Measurements from ENCODE around the gene TRPC4AP. TPM values are rescaled to one million over a fixed set of nuclear protein-coding genes. Genes with fewer than 3 reads are reported as not detected.

The TRPC4AP gene
- total and polyA plus RNA-seq, 4 donors: 35.8 to 82.2 (median 67.6) TPM

GRCh38 chr20:34979366-34980153 lies 113.0 kb downstream of the TRPC4AP start:
- Histone ChIP-seq H3K9me3 (ENCODE audit: control insufficient read depth, insufficient read depth, low read length) (no peaks in the 10 kb centered on the region), H3K4me1 (ENCODE audit: control insufficient read depth, insufficient read depth, low read length) (peaks cover 13% of the 10 kb centered on the region), H3K27ac (ENCODE audit: low read depth, low read length) (no peak overlapping the region), H3K4me3 (ENCODE audit: low read depth, low read length) (no peak overlapping the region), H3K27me3 (ENCODE audit: control insufficient read depth, insufficient read depth, low read length) (peaks cover 5% of the 10 kb centered on the region), H3K36me3 (ENCODE audit: control insufficient read depth, insufficient read depth, low read length) (no peaks in the 10 kb centered on the region)
- WGBS (ENCODE audit: insufficient coverage): 73% methylated on average over 37 of the region's 42 CpGs
- no peak for DNase-seq (ENCODE audit: low read depth in 4 of 6, low spot score in 6 of 6)

- no peak overlapping the region for H3K4me3 ChIP-seq (ENCODE audit: low read depth, low read length)
- WGBS (ENCODE audit: insufficient coverage): 79% methylated on average over 10 of the region's 10 CpGs
- H3K9me3 ChIP-seq (ENCODE audit: control insufficient read depth, insufficient read depth, low read length): no peaks in the 10 kb centered on the region
- H3K27ac ChIP-seq (ENCODE audit: low read depth, low read length): no peak overlapping the region
- no peaks in the 10 kb centered on the region for H3K4me1 ChIP-seq (ENCODE audit: control insufficient read depth, insufficient read depth, low read length)
- no peaks in the 10 kb centered on the region for H3K27me3 ChIP-seq (ENCODE audit: control insufficient read depth, insufficient read depth, low read length)
- no peak for DNase-seq (ENCODE audit: low read depth in 4 of 6, low spot score in 6 of 6)
- H3K36me3 ChIP-seq (ENCODE audit: control insufficient read depth, insufficient read depth, low read length): no peaks in the 10 kb centered on the region
Measured at GRCh38 chr20:34978092-34978744, 114.4 kb downstream of the TRPC4AP start.

GRCh38 chr20:34977365-34978091 lies 115.1 kb downstream of the TRPC4AP start:
- no peak overlapping the region for H3K4me3 ChIP-seq (ENCODE audit: low read depth, low read length)
- no peak for DNase-seq (ENCODE audit: low read depth in 4 of 6, low spot score in 6 of 6)
- 67% methylated on average over 5 of the region's 17 CpGs for WGBS (ENCODE audit: insufficient coverage)
- H3K36me3 ChIP-seq (ENCODE audit: control insufficient read depth, insufficient read depth, low read length): no peaks in the 10 kb centered on the region
- H3K9me3 ChIP-seq (ENCODE audit: control insufficient read depth, insufficient read depth, low read length): no peaks in the 10 kb centered on the region
- no peak overlapping the region for H3K27ac ChIP-seq (ENCODE audit: low read depth, low read length)
- H3K4me1 ChIP-seq (ENCODE audit: control insufficient read depth, insufficient read depth, low read length): no peaks in the 10 kb centered on the region
- no peaks in the 10 kb centered on the region for H3K27me3 ChIP-seq (ENCODE audit: control insufficient read depth, insufficient read depth, low read length)

GRCh38 chr20:34976286-34976685 lies 116.3 kb downstream of the TRPC4AP start:
- 83% methylated on average over 12 of the region's 12 CpGs for WGBS (ENCODE audit: insufficient coverage)
- H3K4me3 ChIP-seq (ENCODE audit: low read depth, low read length): no peak overlapping the region
- H3K27me3 ChIP-seq (ENCODE audit: control insufficient read depth, insufficient read depth, low read length): no peaks in the 10 kb centered on the region
- DNase-seq (ENCODE audit: low read depth in 4 of 6, low spot score in 6 of 6): no peak
- no peaks in the 10 kb centered on the region for H3K36me3 ChIP-seq (ENCODE audit: control insufficient read depth, insufficient read depth, low read length)
- no peak overlapping the region for H3K27ac ChIP-seq (ENCODE audit: low read depth, low read length)
- no peaks in the 10 kb centered on the region for H3K9me3 ChIP-seq (ENCODE audit: control insufficient read depth, insufficient read depth, low read length)
- peaks cover 5% of the 10 kb centered on the region for H3K4me1 ChIP-seq (ENCODE audit: control insufficient read depth, insufficient read depth, low read length)

GRCh38 chr20:34974246-34974645 lies 118.4 kb downstream of the TRPC4AP start:
- DNase-seq (ENCODE audit: low read depth in 4 of 6, low spot score in 6 of 6): no peak
- Histone ChIP-seq H3K27ac (ENCODE audit: low read depth, low read length) (no peak overlapping the region), H3K36me3 (ENCODE audit: control insufficient read depth, insufficient read depth, low read length) (no peaks in the 10 kb centered on the region), H3K9me3 (ENCODE audit: control insufficient read depth, insufficient read depth, low read length) (no peaks in the 10 kb centered on the region), H3K4me3 (ENCODE audit: low read depth, low read length) (no peak overlapping the region), H3K4me1 (ENCODE audit: control insufficient read depth, insufficient read depth, low read length) (peaks cover 12% of the 10 kb centered on the region), H3K27me3 (ENCODE audit: control insufficient read depth, insufficient read depth, low read length) (no peaks in the 10 kb centered on the region)
- WGBS (ENCODE audit: insufficient coverage): 75% methylated on average over 2 of the region's 4 CpGs

DNA sequence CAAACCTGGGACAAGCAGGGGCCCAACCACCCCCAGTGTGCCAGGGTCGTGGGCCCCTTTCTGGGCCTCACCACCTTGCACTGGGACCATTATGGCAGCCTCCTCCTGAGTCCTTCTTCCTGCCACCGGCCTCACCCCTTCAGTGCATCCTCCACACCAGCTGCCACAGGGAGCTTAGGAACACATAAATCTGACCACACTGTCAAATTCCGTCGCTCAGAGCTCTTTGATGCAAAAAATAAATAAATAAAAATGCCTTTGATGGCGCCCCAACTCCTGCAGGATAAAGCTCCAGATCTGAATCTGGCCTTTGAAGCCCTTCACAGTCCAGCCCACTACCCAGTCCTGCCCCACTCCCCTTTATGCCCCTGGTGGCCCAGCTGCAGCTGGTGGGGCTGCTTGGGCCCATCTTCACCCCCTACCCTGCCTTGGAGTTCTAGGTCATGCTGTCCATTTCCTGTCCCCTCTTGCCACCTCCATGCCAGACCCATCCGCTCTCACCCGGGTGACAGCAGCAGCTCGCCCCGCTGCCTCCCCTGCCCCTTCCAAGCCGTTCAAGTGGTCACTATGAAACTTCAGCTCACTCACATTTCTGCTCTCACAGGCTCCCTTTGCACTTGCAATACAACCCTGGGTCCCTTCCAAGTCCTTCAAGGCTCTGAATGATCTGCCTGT lies 120.9 kb downstream of the TRPC4AP start:
- DNase-seq (ENCODE audit: low read depth in 4 of 6, low spot score in 6 of 6): no peak
- no peak overlapping the region for H3K27ac ChIP-seq (ENCODE audit: low read depth, low read length)
- H3K4me3 ChIP-seq (ENCODE audit: low read depth, low read length): no peak overlapping the region
- no peaks in the 10 kb centered on the region for H3K27me3 ChIP-seq (ENCODE audit: control insufficient read depth, insufficient read depth, low read length)
- 78% methylated on average over 8 of the region's 10 CpGs for WGBS (ENCODE audit: insufficient coverage)
- H3K4me1 ChIP-seq (ENCODE audit: control insufficient read depth, insufficient read depth, low read length): peaks cover 15% of the 10 kb centered on the region
- no peaks in the 10 kb centered on the region for H3K36me3 ChIP-seq (ENCODE audit: control insufficient read depth, insufficient read depth, low read length)
- H3K9me3 ChIP-seq (ENCODE audit: control insufficient read depth, insufficient read depth, low read length): no peaks in the 10 kb centered on the region

GRCh38 chr20:34970846-34971560 lies 121.6 kb downstream of the TRPC4AP start:
- no peak overlapping the region for H3K27ac ChIP-seq (ENCODE audit: low read depth, low read length)
- H3K9me3 ChIP-seq (ENCODE audit: control insufficient read depth, insufficient read depth, low read length): no peaks in the 10 kb centered on the region
- 79% methylated on average over 8 of the region's 9 CpGs for WGBS (ENCODE audit: insufficient coverage)
- DNase-seq (ENCODE audit: low read depth in 4 of 6, low spot score in 6 of 6): no peak
- no peaks in the 10 kb centered on the region for H3K27me3 ChIP-seq (ENCODE audit: control insufficient read depth, insufficient read depth, low read length)
- no peaks in the 10 kb centered on the region for H3K36me3 ChIP-seq (ENCODE audit: control insufficient read depth, insufficient read depth, low read length)
- no peak overlapping the region for H3K4me3 ChIP-seq (ENCODE audit: low read depth, low read length)
- peaks cover 15% of the 10 kb centered on the region for H3K4me1 ChIP-seq (ENCODE audit: control insufficient read depth, insufficient read depth, low read length)

DNA sequence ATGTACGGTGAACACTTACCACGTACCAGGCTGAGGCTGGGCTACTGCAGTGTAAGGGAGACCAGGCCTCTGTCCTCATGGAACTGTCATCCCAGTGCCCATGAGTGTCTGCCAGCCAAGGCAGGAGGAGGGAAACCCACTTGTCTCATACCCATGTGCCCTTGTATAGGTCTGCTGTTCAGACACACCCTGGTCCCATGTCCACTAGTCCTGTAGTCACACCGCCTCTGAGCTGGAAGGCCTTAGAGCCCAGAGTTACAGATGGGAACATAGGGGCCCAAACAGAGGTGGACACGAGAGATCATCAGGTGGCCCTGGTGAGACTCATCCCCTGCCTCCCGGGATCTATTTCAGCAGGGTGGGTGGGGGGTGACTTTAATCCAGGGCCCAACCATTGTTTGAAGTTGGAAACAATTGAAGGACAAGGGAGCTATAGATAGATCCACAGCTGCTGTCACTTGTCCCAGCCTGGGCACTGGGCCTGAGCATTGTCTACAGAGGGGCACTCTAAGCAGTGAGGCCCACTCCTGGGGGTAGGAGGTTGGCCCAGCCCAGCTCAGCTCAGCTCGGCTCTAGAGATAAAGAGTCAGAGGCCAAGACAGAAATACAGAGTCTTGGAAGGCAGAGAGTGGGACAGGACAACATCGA lies 122.3 kb downstream of the TRPC4AP start:
- no peak for DNase-seq (ENCODE audit: low read depth in 4 of 6, low spot score in 6 of 6)
- 92% methylated on average over 7 of the region's 7 CpGs for WGBS (ENCODE audit: insufficient coverage)
- H3K4me1 ChIP-seq (ENCODE audit: control insufficient read depth, insufficient read depth, low read length): peaks cover 15% of the 10 kb centered on the region
- no peak overlapping the region for H3K27ac ChIP-seq (ENCODE audit: low read depth, low read length)
- H3K4me3 ChIP-seq (ENCODE audit: low read depth, low read length): no peak overlapping the region
- no peaks in the 10 kb centered on the region for H3K9me3 ChIP-seq (ENCODE audit: control insufficient read depth, insufficient read depth, low read length)
- H3K27me3 ChIP-seq (ENCODE audit: control insufficient read depth, insufficient read depth, low read length): no peaks in the 10 kb centered on the region
- no peaks in the 10 kb centered on the region for H3K36me3 ChIP-seq (ENCODE audit: control insufficient read depth, insufficient read depth, low read length)

Data from spinal cord (tissue), 10 donors.